ENCODE results near the gene SYN1.

DNA sequence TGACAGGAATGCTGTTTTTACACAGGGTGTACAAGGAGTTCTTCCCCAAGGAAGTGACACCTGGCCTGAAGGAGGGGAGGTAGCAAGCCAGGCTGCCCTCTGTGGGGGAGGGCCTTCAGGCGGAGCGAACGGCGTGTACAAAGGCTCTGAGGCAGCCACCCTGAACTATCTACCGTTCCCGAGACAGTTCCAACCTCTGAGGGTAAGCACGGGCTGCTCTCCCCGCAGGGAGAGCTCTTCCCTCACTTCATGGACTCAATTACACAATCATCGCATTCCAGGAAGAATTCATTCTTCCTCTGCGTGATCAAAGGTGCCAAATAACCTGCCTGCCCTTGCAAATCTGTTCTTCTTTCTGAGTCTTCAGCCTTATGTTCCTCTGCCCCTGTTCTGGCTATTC, 25.9 kb upstream of the SYN1 start:
- TF ChIP-seq ZFP36 (IDR thresholded peaks at IDR 0.05; ENCODE audit: borderline replicate concordance, partially characterized antibody) = no peak
- TF ChIP-seq PHF8 (IDR thresholded peaks at IDR 0.05; ENCODE audit: borderline replicate concordance, low read depth) = no peak
- TF ChIP-seq, protein P1, sequence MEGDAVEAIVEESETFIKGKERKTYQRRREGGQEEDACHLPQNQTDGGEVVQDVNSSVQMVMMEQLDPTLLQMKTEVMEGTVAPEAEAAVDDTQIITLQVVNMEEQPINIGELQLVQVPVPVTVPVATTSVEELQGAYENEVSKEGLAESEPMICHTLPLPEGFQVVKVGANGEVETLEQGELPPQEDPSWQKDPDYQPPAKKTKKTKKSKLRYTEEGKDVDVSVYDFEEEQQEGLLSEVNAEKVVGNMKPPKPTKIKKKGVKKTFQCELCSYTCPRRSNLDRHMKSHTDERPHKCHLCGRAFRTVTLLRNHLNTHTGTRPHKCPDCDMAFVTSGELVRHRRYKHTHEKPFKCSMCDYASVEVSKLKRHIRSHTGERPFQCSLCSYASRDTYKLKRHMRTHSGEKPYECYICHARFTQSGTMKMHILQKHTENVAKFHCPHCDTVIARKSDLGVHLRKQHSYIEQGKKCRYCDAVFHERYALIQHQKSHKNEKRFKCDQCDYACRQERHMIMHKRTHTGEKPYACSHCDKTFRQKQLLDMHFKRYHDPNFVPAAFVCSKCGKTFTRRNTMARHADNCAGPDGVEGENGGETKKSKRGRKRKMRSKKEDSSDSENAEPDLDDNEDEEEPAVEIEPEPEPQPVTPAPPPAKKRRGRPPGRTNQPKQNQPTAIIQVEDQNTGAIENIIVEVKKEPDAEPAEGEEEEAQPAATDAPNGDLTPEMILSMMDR (IDR thresholded peaks at IDR 0.05) = no peak

Data from A549 (cell line).